IMR-90 (cell line): Measurements from ENCODE around the gene MUCL1. TPM values are rescaled to one million over a fixed set of nuclear protein-coding genes. Genes with fewer than 3 reads are reported as not detected.

ENCODE experiments used
- ATAC-seq: fragments of 200-7000 bp; cut with Tn5 transposase; 2 replicates; pipeline ENCODE4 v1.9.1; 2020; ENCODE audit warnings: low read depth, mild to moderate bottlenecking, moderate library complexity
- BruUV-seq: library from RNA; stranded (reverse); fragments of 400-500 nt; replicated peaks from 2 replicates; lab custom pipeline; 2021; lab: Mats Ljungman, UMichigan
- CTCF ChIA-PET: fragments of 300-600 bp; formaldehyde crosslinking; extraction: SDS; loops from one replicate; lab custom pipeline; 2021; ENCODE audit warnings: antibody characterized with exemption; lab: Yijun Ruan, JAX
- POLR2A ChIA-PET: fragments of 300-600 bp; sonication (Branson Sonifier 250); formaldehyde crosslinking; loops from one replicate; lab custom pipeline; 2022; ENCODE audit warnings: antibody characterized with exemption; ENCODE audit not compliant: unreplicated experiment; lab: Charles Lee
- DNase-seq: peaks from one replicate; pipeline ENCODE4 v3.0.0; 2013
- H2AFZ ChIP-seq: replicated peaks from 2 replicates; pipeline ENCODE3; 2013; ENCODE audit warnings: low read length, mild to moderate bottlenecking; ENCODE audit not compliant: poor library complexity
- H2AK5ac ChIP-seq: 2 replicates; pipeline ENCODE4 v1.6.1; 2013; ENCODE audit warnings: low read depth, low read length, inconsistent platforms
- H2AK9ac ChIP-seq: replicated peaks from 2 replicates; pipeline ENCODE3; 2013; ENCODE audit warnings: mild to moderate bottlenecking, low read depth, low read length, moderate library complexity; ENCODE audit not compliant: poor library complexity
- H2BK120ac ChIP-seq: 2 replicates; pipeline ENCODE4 v1.6.1; 2013; ENCODE audit warnings: low read depth, low read length, inconsistent platforms
- H2BK15ac ChIP-seq: 3 replicates; pipeline ENCODE4 v1.6.1; 2013; ENCODE audit warnings: low read depth, low read length, inconsistent platforms
- H2BK20ac ChIP-seq: 2 replicates; pipeline ENCODE4 v1.6.1; 2013; ENCODE audit warnings: low read depth, mild to moderate bottlenecking, inconsistent platforms, low read length, moderate library complexity
- H2BK5ac ChIP-seq: 2 replicates; pipeline ENCODE4 v1.6.1; 2013; ENCODE audit warnings: mild to moderate bottlenecking, low read depth, low read length, inconsistent platforms; ENCODE audit not compliant: poor library complexity, severe bottlenecking
- H3K14ac ChIP-seq: replicated peaks from 2 replicates; pipeline ENCODE4 v1.6.1; 2013; ENCODE audit warnings: low read depth, low read length, inconsistent platforms
- H3K18ac ChIP-seq: 2 replicates; pipeline ENCODE4 v1.6.1; 2013; ENCODE audit warnings: low read depth, low read length, control low read depth
- H3K23ac ChIP-seq: 2 replicates; pipeline ENCODE4 v1.6.1; 2013; ENCODE audit warnings: low read depth, low read length, inconsistent platforms
- H3K27ac ChIP-seq: 2 replicates; pipeline ENCODE4 v1.5.1; 2013; ENCODE audit warnings: mild to moderate bottlenecking, control low read depth, low read length; ENCODE audit not compliant: insufficient read depth
- H3K27me3 ChIP-seq: 2 replicates; pipeline ENCODE4 v1.6.1; 2013; ENCODE audit warnings: low read length; ENCODE audit not compliant: control insufficient read depth, insufficient read depth
- H3K36me3 ChIP-seq: 2 replicates; pipeline ENCODE4 v1.6.1; 2013; ENCODE audit warnings: low read length, mixed read lengths; ENCODE audit not compliant: control insufficient read depth, insufficient read depth
- H3K4ac ChIP-seq: 2 replicates; pipeline ENCODE4 v1.6.1; 2013; ENCODE audit warnings: low read depth, low read length, inconsistent platforms
- H3K4me1 ChIP-seq: 2 replicates; pipeline ENCODE4 v1.6.1; 2013; ENCODE audit warnings: low read length, mixed read lengths; ENCODE audit not compliant: control insufficient read depth, insufficient read depth
- H3K4me2 ChIP-seq: 2 replicates; pipeline ENCODE4 v1.6.1; 2013; ENCODE audit warnings: low read depth, mild to moderate bottlenecking, control low read depth, low read length, moderate library complexity
- H3K4me3 ChIP-seq: 2 replicates; pipeline ENCODE4 v1.5.1; 2013; ENCODE audit warnings: low read depth, mild to moderate bottlenecking, control low read depth, low read length, moderate library complexity; ENCODE audit not compliant: insufficient read depth
- H3K56ac ChIP-seq: 2 replicates; pipeline ENCODE4 v1.6.1; 2013; ENCODE audit warnings: low read length, inconsistent platforms; ENCODE audit not compliant: insufficient read depth; ENCODE audit errors: extremely low read depth
- H3K79me1 ChIP-seq, 2 experiments: 2 replicates each; pipeline ENCODE4 v1.6.1; 2013; ENCODE audit warnings: low read length in 2 of 2, inconsistent platforms in 1 of 2, low read depth in 1 of 2
- H3K9ac ChIP-seq: 2 replicates; pipeline ENCODE4 v1.6.1; 2013; ENCODE audit warnings: low read depth, low read length, control low read depth
- H3K9me1 ChIP-seq: 2 replicates; pipeline ENCODE4 v1.6.1; 2013; ENCODE audit warnings: low read length, inconsistent platforms; ENCODE audit not compliant: insufficient read depth
- H3K9me3 ChIP-seq: 2 replicates; pipeline ENCODE4 v1.6.1; 2013; ENCODE audit warnings: low read length; ENCODE audit not compliant: control insufficient read depth, insufficient read depth
- H4K20me1 ChIP-seq: 2 replicates; pipeline ENCODE4 v1.6.1; 2013; ENCODE audit warnings: low read length, inconsistent platforms; ENCODE audit not compliant: insufficient read depth
- H4K5ac ChIP-seq: 2 replicates; pipeline ENCODE4 v1.6.1; 2013; ENCODE audit warnings: mild to moderate bottlenecking, low read depth, low read length, control low read depth
- H4K8ac ChIP-seq, 2 experiments: 2 replicates each; pipeline ENCODE4 v1.6.1; 2013; ENCODE audit warnings: low read depth in 2 of 2, low read length in 2 of 2, control low read depth in 1 of 2, inconsistent platforms in 1 of 2
- H4K91ac ChIP-seq: 2 replicates; pipeline ENCODE4 v1.6.1; 2013; ENCODE audit warnings: low read depth, low read length, inconsistent platforms; ENCODE audit not compliant: insufficient read depth
- BHLHE40 ChIP-seq: fragments of 150-350 bp; IDR thresholded peaks from 2 replicates; pipeline ENCODE4 v1.6.1; 2016; ENCODE audit warnings: mild to moderate bottlenecking, low read depth, low read length
- CEBPB ChIP-seq: IDR thresholded peaks from 2 replicates; pipeline ENCODE4 v1.6.1; 2012; ENCODE audit warnings: low read depth, low read length, improper control_type of control experiment
- CTCF ChIP-seq: conservative IDR thresholded peaks from 2 replicates; pipeline ENCODE4 v1.5.1; 2012; ENCODE audit warnings: mild to moderate bottlenecking, low read depth, low read length, improper control_type of control experiment
- ELK1 ChIP-seq: fragments of 150-350 bp; IDR thresholded peaks from 2 replicates; pipeline ENCODE4 v1.6.1; 2016; ENCODE audit warnings: low read depth, mild to moderate bottlenecking, low read length, moderate library complexity, borderline replicate concordance
- FOS ChIP-seq: fragments of 150-350 bp; IDR thresholded peaks from 2 replicates; pipeline ENCODE4 v1.6.1; 2016; ENCODE audit warnings: low read depth, low read length
- MAFK ChIP-seq: IDR thresholded peaks from 2 replicates; pipeline ENCODE4 v1.6.1; 2012; ENCODE audit warnings: low read depth, low read length, improper control_type of control experiment
- MAZ ChIP-seq: IDR thresholded peaks from 2 replicates; pipeline ENCODE4 v1.6.1; 2012; ENCODE audit warnings: low read depth, mild to moderate bottlenecking, low read length, improper control_type of control experiment, moderate library complexity, borderline replicate concordance
- POLR2A ChIP-seq: IDR thresholded peaks from 2 replicates; pipeline ENCODE4 v1.6.1; 2012; ENCODE audit warnings: mild to moderate bottlenecking, low read depth, low read length
- RAD21 ChIP-seq: IDR thresholded peaks from 2 replicates; pipeline ENCODE4 v1.6.1; 2012; ENCODE audit warnings: low read length, improper control_type of control experiment
- RFX5 ChIP-seq: IDR thresholded peaks from 2 replicates; pipeline ENCODE4 v1.8.0; 2012; ENCODE audit warnings: low read depth, mild to moderate bottlenecking, low read length, moderate library complexity
- WGBS, 2 experiments: methylation state at CpG; one replicate each; pipeline versions ENCODE4 v1.1.5 to v1.1.7; 2013; ENCODE audit warnings: missing lambda C conversion rate in 2 of 2; ENCODE audit not compliant: insufficient read length in 1 of 2; ENCODE audit errors: extremely low coverage in 2 of 2; 5-methylcytosine and 5-hydroxymethylcytosine counted together
- dilution Hi-C: fragments of 300-500 bp; cut with HindIII; formaldehyde crosslinking; loops from one replicate; pipeline ENCODE4 v1.14.3; 2018; ENCODE audit warnings: low sequenced_read_pairs; ENCODE audit not compliant: unreplicated experiment
- in situ Hi-C: fragments of 300-500 bp; cut with MboI; formaldehyde crosslinking; loops from 3 replicates; pipeline ENCODE4 v1.14.3; 2019; ENCODE audit warnings: low sequenced_read_pairs, inconsistent platforms, mixed read lengths
- intact Hi-C: fragments of 100-400 bp; cut with micrococcal nuclease; formaldehyde crosslinking; loops from 2 replicates; pipeline ENCODE4 v1.10.0; 2022
- polyA plus RNA-seq, 3 experiments: library from polyadenylated mRNA; depleted of rRNA; stranded (reverse); fragments of >200 nt; gene quantifications; 2 replicates each; pipeline ENCODE4 v1.2.3, GENCODE V29; 2012; ENCODE audit warnings: low replicate concordance in 1 of 3
- total RNA-seq: library from RNA; depleted of rRNA; stranded (reverse); fragments of >200 nt; gene quantifications from 2 replicates; pipeline ENCODE4 v1.2.3, GENCODE V29; 2012

The MUCL1 gene
- total and polyA plus RNA-seq, 2 of the 4 experiments (the other 2 are of a cell fraction) = not detected

- no peak overlapping the region for H2BK5ac ChIP-seq
- no peaks in the 10 kb centered on the region for H3K36me3 ChIP-seq
- no peak overlapping the region for H2AFZ ChIP-seq
- H2BK15ac ChIP-seq = no peak overlapping the region
- no peak overlapping the region for H3K14ac ChIP-seq
- H4K91ac ChIP-seq = no peak overlapping the region
- WGBS, 2 experiments = no CpG with 5 or more reads among the region's 3 CpGs
- no peak overlapping the region for H3K9ac ChIP-seq
- H3K23ac ChIP-seq = no peak overlapping the region
- H2BK120ac ChIP-seq = no peak overlapping the region
- H3K27me3 ChIP-seq = no peaks in the 10 kb centered on the region
- no peak overlapping the region for H3K27ac ChIP-seq
- peaks cover 2% of the 10 kb centered on the region; the same call in 1 of the 2 replicates for H3K9me3 ChIP-seq
- H4K5ac ChIP-seq = no peak overlapping the region
- dilution Hi-C loops (no loop called here), in situ Hi-C loops (no loop called here), intact Hi-C loops (no loop called here)
- no peaks in the 10 kb centered on the region for H3K79me1 ChIP-seq
- no peak overlapping the region for H3K56ac ChIP-seq
- H3K4ac ChIP-seq = no peak overlapping the region
- H3K4me2 ChIP-seq = no peak overlapping the region
- BruUV-seq = no TSS peak
- H4K20me1 ChIP-seq = no peaks in the 10 kb centered on the region
- no peak overlapping the region for H2BK20ac ChIP-seq
- no peak overlapping the region for H3K4me3 ChIP-seq
- H2AK5ac ChIP-seq = no peak overlapping the region
- ATAC-seq (no peak), DNase-seq (no peak)
- H3K4me1 ChIP-seq = no peaks in the 10 kb centered on the region
- H4K8ac ChIP-seq = no peak overlapping the region
- POLR2A ChIA-PET = no interaction called here
- H3K18ac ChIP-seq = no peak overlapping the region
- H2AK9ac ChIP-seq = no peak overlapping the region
- no peak for TF ChIP-seq CTCF
- no peak for TF ChIP-seq RFX5
- no peak for TF ChIP-seq MAFK
- no peak for TF ChIP-seq BHLHE40
- TF ChIP-seq POLR2A = no peak
- no peak for TF ChIP-seq ELK1
- TF ChIP-seq MAZ = no peak
- TF ChIP-seq CEBPB = no peak
- TF ChIP-seq RAD21 = no peak
- TF ChIP-seq FOS = no peak
- H3K9me1 ChIP-seq = no peaks in the 10 kb centered on the region
- CTCF ChIA-PET = no interaction called here
Observed at GRCh38 chr12:54821676-54822075, 32.6 kb upstream of the MUCL1 start.
